SK-N-MC (cell line): ENCODE data around the gene METTL27.

Source experiments
- EZH2 ChIP-seq: fragments of 200-600 bp; sonication (generic); IDR thresholded peaks from one replicate; pipeline ENCODE4 v1.6.1; 2017; ENCODE audit warnings: antibody characterized with exemption
- FOXP2 ChIP-seq: optimal IDR thresholded peaks from 2 replicates; pipeline ENCODE3; 2011; ENCODE audit warnings: mild to moderate bottlenecking, moderate library complexity; ENCODE audit not compliant: insufficient read depth; ENCODE audit errors: extremely low read length, control extremely low read depth

DNA sequence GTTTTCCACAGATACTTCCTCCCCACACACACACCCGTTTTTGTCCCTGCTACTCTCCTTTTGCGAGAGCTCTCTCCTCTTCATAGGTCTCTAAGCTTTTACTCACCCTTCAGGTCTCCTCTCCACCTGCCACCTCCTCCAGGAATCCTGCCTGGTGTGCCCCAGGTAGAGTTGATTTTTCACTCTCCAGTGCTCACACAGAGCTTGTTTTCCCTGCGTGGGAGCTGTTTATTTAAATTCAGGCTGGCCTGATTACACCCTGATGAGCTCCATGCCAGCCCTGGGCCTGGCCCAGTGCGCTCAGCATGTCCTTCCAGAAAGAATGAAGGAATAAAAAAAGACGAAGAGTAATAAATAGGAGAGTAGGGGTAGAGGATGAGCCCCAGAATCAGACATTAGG lies 19.1 kb downstream of the METTL27 start:
- TF ChIP-seq EZH2 (no peak), FOXP2 (no peak)
